Ovary (tissue), 3 donors: ENCODE results near the gene CCDC110.

Experiments used
- EP300 ChIP-seq: sonication (generic); formaldehyde crosslinking; IDR thresholded peaks from one replicate; pipeline ENCODE4 v1.6.1; 2017; ENCODE audit warnings: antibody characterized with exemption
- POLR2A ChIP-seq: fragments of 450-650 bp; IDR thresholded peaks from one replicate; pipeline ENCODE4 v1.6.1; 2017; ENCODE audit warnings: antibody characterized with exemption, mild to moderate bottlenecking, moderate library complexity
- TF ChIP-seq, protein P1 (sequence below), 3 donors: fragments of 450-650 bp in 2 of 3; fragments of 200-600 bp in 1 of 3; IDR thresholded peaks; one replicate each; pipeline versions ENCODE4 v1.5.1 to v1.8.0; 2016 to 2022; ENCODE audit warnings: antibody characterized with exemption in 3 of 3, mild to moderate bottlenecking in 1 of 3
- donor health status: DM: no; HTN: no; CAD: no.

DNA sequence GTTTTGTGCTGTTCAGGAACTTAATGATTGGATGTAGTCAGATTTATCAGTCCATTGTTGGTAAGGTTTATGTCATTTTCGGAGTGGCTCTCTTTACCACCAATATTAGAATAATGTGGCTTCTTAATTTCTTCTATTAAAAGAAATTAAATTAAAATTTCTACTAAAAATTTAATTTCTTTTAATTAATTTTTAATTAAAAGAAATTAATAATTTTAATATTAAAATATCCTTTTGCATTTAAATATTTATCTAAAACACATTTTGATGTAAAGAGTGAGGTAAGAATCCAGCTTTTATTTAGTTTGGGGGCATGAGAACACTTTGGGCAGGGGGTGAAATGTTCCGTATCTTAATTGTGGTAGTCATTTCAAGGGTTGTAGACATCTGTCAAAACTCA is 30.1 kb downstream of the CCDC110 start:
- TF ChIP-seq POLR2A (no peak), EP300 (no peak)
- TF ChIP-seq, protein P1, sequence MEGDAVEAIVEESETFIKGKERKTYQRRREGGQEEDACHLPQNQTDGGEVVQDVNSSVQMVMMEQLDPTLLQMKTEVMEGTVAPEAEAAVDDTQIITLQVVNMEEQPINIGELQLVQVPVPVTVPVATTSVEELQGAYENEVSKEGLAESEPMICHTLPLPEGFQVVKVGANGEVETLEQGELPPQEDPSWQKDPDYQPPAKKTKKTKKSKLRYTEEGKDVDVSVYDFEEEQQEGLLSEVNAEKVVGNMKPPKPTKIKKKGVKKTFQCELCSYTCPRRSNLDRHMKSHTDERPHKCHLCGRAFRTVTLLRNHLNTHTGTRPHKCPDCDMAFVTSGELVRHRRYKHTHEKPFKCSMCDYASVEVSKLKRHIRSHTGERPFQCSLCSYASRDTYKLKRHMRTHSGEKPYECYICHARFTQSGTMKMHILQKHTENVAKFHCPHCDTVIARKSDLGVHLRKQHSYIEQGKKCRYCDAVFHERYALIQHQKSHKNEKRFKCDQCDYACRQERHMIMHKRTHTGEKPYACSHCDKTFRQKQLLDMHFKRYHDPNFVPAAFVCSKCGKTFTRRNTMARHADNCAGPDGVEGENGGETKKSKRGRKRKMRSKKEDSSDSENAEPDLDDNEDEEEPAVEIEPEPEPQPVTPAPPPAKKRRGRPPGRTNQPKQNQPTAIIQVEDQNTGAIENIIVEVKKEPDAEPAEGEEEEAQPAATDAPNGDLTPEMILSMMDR (IDR thresholded peaks at IDR 0.05): no peak
